Panc1 (cell line): Measurements from ENCODE around the gene FSTL4. TPM values are rescaled to one million over a fixed set of nuclear protein-coding genes. Genes with fewer than 3 reads are reported as not detected.

Source experiments
- ATAC-seq: fragments of 200-7000 bp; cut with Tn5 transposase; 2 replicates; pipeline ENCODE4 v1.9.1; 2020; ENCODE audit warnings: mild to moderate bottlenecking, moderate library complexity
- BruUV-seq: library from RNA; stranded (reverse); fragments of 400-500 nt; replicated peaks from 2 replicates; lab custom pipeline; 2021; lab: Mats Ljungman, UMichigan
- CTCF ChIA-PET: fragments of 300-600 bp; sonication (Branson Sonifier 250); formaldehyde crosslinking; loops from one replicate; lab custom pipeline; 2022; ENCODE audit warnings: antibody characterized with exemption; lab: Charles Lee
- POLR2A ChIA-PET: fragments of 300-600 bp; sonication (Branson Sonifier 250); formaldehyde crosslinking; loops from one replicate; lab custom pipeline; 2022; ENCODE audit warnings: antibody characterized with exemption; lab: Charles Lee
- DNase-seq: peaks from one replicate; pipeline ENCODE4 v3.0.0-alpha.2; 2010; ENCODE audit warnings: low read depth, low spot score
- H3K27ac ChIP-seq: 2 replicates; pipeline ENCODE4 v1.5.1; 2011; ENCODE audit warnings: mild to moderate bottlenecking, low read length, inconsistent platforms
- H3K27me3 ChIP-seq: fragments of 200-500 bp; sonication (Bioruptor generic); 2 replicates; pipeline ENCODE4 v1.6.0; 2014; ENCODE audit warnings: low read length, inconsistent platforms; ENCODE audit not compliant: control insufficient read depth, insufficient read depth
- H3K36me3 ChIP-seq: fragments of 200-500 bp; sonication (Bioruptor generic); 2 replicates; pipeline ENCODE4 v1.5.1; 2014; ENCODE audit warnings: inconsistent platforms, mild to moderate bottlenecking, low read length, moderate library complexity; ENCODE audit not compliant: control insufficient read depth, insufficient read depth
- H3K4me1 ChIP-seq: 2 replicates; pipeline ENCODE4 v1.5.1; 2011; ENCODE audit warnings: inconsistent platforms, mild to moderate bottlenecking, low read length, moderate library complexity; ENCODE audit not compliant: control insufficient read depth, insufficient read depth
- H3K4me3 ChIP-seq, 2 experiments: 2 replicates each; pipeline ENCODE4 v1.5.1; 2011 to 2012; ENCODE audit warnings: low read depth in 2 of 2, low read length in 2 of 2, mild to moderate bottlenecking in 2 of 2, inconsistent platforms in 1 of 2, moderate library complexity in 1 of 2
- H3K9me3 ChIP-seq: fragments of 200-500 bp; sonication (Bioruptor generic); 2 replicates; pipeline ENCODE4 v1.5.1; 2014; ENCODE audit warnings: low read depth, mild to moderate bottlenecking, inconsistent platforms, low read length, moderate library complexity; ENCODE audit not compliant: control insufficient read depth, insufficient read depth
- POLR2AphosphoS5 ChIP-seq: IDR thresholded peaks from 2 replicates; pipeline ENCODE4 v1.6.1; 2012; ENCODE audit warnings: mild to moderate bottlenecking, low read depth, low read length, moderate library complexity
- REST ChIP-seq, 2 experiments: IDR thresholded peaks; 2 replicates each; pipeline ENCODE4 v1.6.1; 2011 to 2012; ENCODE audit warnings: low read depth in 2 of 2, control low read depth in 1 of 2, low read length in 1 of 2, mild to moderate bottlenecking in 1 of 2, moderate library complexity in 1 of 2; ENCODE audit not compliant: insufficient read depth in 1 of 2
- SIN3A ChIP-seq: IDR thresholded peaks from 2 replicates; pipeline ENCODE4 v1.6.1; 2012; ENCODE audit warnings: low read depth, mild to moderate bottlenecking, low read length, moderate library complexity, borderline replicate concordance; ENCODE audit not compliant: insufficient read depth
- TCF7L2 ChIP-seq: IDR thresholded peaks from 2 replicates; pipeline ENCODE4 v1.6.1; 2011; ENCODE audit warnings: mild to moderate bottlenecking, low read depth, low read length, inconsistent platforms
- in situ Hi-C: cut with HindIII; loops from 2 replicates; pipeline ENCODE4 v1.10.0; 2016; ENCODE audit warnings: low sequenced_read_pairs, low pct_unique_long_range_greater_than_20kb
- intact Hi-C: fragments of 100-400 bp; cut with micrococcal nuclease; formaldehyde crosslinking; loops from one replicate; pipeline ENCODE4 v1.10.0; 2022; ENCODE audit not compliant: unreplicated experiment
- total RNA-seq: library from RNA; stranded (reverse); gene quantifications from one replicate; pipeline ENCODE4 v1.2.1, GENCODE V29; 2021; ENCODE audit not compliant: unreplicated experiment
- TF ChIP-seq, protein P1 (sequence below): fragments of 450-650 bp; IDR thresholded peaks from 2 replicates; pipeline ENCODE4 v1.5.1; 2017; ENCODE audit warnings: mild to moderate bottlenecking

The FSTL4 gene
- total RNA-seq, 1 experiment from 2014 or later: 0.18 TPM

- in situ Hi-C loops: no loop called here
- H3K27ac ChIP-seq: no peak overlapping the region
- H3K4me1 ChIP-seq: no peaks in the 10 kb centered on the region
- TF ChIP-seq POLR2AphosphoS5 (no peak), TCF7L2 (no peak), REST (IDR thresholded peaks at IDR 0.05; ENCODE audit: insufficient read depth in 1 of 2, low read depth in 2 of 2, low read length in 1 of 2) (no peak), SIN3A (no peak)
- TF ChIP-seq, protein P1, sequence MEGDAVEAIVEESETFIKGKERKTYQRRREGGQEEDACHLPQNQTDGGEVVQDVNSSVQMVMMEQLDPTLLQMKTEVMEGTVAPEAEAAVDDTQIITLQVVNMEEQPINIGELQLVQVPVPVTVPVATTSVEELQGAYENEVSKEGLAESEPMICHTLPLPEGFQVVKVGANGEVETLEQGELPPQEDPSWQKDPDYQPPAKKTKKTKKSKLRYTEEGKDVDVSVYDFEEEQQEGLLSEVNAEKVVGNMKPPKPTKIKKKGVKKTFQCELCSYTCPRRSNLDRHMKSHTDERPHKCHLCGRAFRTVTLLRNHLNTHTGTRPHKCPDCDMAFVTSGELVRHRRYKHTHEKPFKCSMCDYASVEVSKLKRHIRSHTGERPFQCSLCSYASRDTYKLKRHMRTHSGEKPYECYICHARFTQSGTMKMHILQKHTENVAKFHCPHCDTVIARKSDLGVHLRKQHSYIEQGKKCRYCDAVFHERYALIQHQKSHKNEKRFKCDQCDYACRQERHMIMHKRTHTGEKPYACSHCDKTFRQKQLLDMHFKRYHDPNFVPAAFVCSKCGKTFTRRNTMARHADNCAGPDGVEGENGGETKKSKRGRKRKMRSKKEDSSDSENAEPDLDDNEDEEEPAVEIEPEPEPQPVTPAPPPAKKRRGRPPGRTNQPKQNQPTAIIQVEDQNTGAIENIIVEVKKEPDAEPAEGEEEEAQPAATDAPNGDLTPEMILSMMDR: no peak
- no peak overlapping the region for H3K4me3 ChIP-seq
- ATAC-seq: no peak
- H3K36me3 ChIP-seq: no peaks in the 10 kb centered on the region
- intact Hi-C loops: no loop called here
- CTCF ChIA-PET: no interaction called here
- BruUV-seq: no TSS peak
- POLR2A ChIA-PET: no interaction called here
- H3K27me3 ChIP-seq: no peaks in the 10 kb centered on the region
- DNase-seq: no peak
- H3K9me3 ChIP-seq: no peaks in the 10 kb centered on the region
Observed at GRCh38 chr5:133582971-133583370, 29.4 kb downstream of the FSTL4 start.

DNA sequence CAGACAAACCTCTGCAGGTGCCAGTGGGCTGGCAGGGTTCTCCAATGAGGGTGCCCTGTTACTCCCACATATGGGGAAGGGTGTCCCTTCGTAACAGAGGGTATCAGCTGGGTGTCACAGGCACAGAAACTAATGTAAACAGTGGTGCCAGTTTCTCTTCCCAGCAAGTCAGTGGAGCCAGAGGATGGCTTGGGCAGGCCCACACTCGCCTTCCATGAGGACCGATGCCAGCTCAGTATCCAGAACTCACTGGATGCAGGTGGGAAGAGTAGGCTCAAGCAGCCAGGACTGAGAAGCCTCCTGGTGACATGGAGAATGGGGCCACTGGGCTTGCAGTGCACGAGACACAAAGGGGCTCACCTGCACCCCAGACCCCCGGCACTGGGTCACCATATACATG, 30.4 kb downstream of the FSTL4 start:
- TF ChIP-seq SIN3A: no peak
- TF ChIP-seq REST (IDR thresholded peaks at IDR 0.05; ENCODE audit: insufficient read depth in 1 of 2, low read depth in 2 of 2, low read length in 1 of 2): no peak
- TF ChIP-seq POLR2AphosphoS5: no peak
- H3K4me3 ChIP-seq: no peak overlapping the region
- intact Hi-C loops (no loop called here), in situ Hi-C loops (no loop called here)
- H3K9me3 ChIP-seq: no peaks in the 10 kb centered on the region
- no peaks in the 10 kb centered on the region for H3K36me3 ChIP-seq
- no peak for ATAC-seq
- no peak overlapping the region for H3K27ac ChIP-seq
- BruUV-seq: no TSS peak
- H3K27me3 ChIP-seq: no peaks in the 10 kb centered on the region
- DNase-seq: no peak
- no peaks in the 10 kb centered on the region for H3K4me1 ChIP-seq
- ChIA-PET POLR2A (no interaction called here), CTCF (no interaction called here)
